GM12878 (cell line): Measurements from ENCODE around the gene AP4B1. TPM values are rescaled to one million over a fixed set of nuclear protein-coding genes. Genes with fewer than 3 reads are reported as not detected.

Experiments
- ATAC-seq: fragments of 200-7000 bp; cut with Tn5 transposase; 3 replicates; pipeline ENCODE4 v1.9.1; 2020; ENCODE audit warnings: mild to moderate bottlenecking, moderate library complexity
- BruUV-seq: library from RNA; stranded (reverse); fragments of 400-500 nt; replicated peaks from 2 replicates; lab custom pipeline; 2021; lab: Mats Ljungman, UMichigan
- CTCF ChIA-PET: fragments of 300-600 bp; sonication (Branson Sonifier 250); formaldehyde crosslinking; extraction: SDS; loops from one replicate; lab custom pipeline; 2021; ENCODE audit warnings: inconsistent platforms; lab: Yijun Ruan, JAX
- POLR2A ChIA-PET: fragments of 350-600 bp; formaldehyde crosslinking; extraction: SDS; loops from one replicate; lab custom pipeline; 2021; ENCODE audit warnings: inconsistent platforms; lab: Charles Lee
- RAD21 ChIA-PET: fragments of 300-600 bp; sonication (Branson Sonifier 250); formaldehyde crosslinking; loops from one replicate; lab custom pipeline; 2023; ENCODE audit warnings: antibody characterized with exemption; ENCODE audit not compliant: unreplicated experiment; lab: Charles Lee
- SMC1A ChIA-PET: fragments of 300-600 bp; sonication (Branson Sonifier 250); formaldehyde crosslinking; loops from one replicate; lab custom pipeline; 2023; ENCODE audit not compliant: unreplicated experiment, uncharacterized antibody; lab: Charles Lee
- DNase-seq: peaks from one replicate; pipeline ENCODE4 v3.0.0-alpha.2; 2011; ENCODE audit warnings: low read depth, low spot score
- FAIRE-seq: peaks from 3 replicates; lab custom pipeline; 2011; peaks lifted over from hg19 to GRCh38; lab: Jason Lieb, UNC
- H2AFZ ChIP-seq: 2 replicates; pipeline ENCODE4 v1.6.0; 2011; ENCODE audit warnings: low read depth, low read length, control low read depth; ENCODE audit not compliant: control insufficient read depth
- H3K27ac ChIP-seq: 2 replicates; pipeline ENCODE4 v1.5.1; 2011; ENCODE audit warnings: control low read depth; ENCODE audit not compliant: control insufficient read depth, insufficient read depth
- H3K27me3 ChIP-seq, 2 experiments: replicated peaks in 1 of 2; 2 replicates each; pipeline versions ENCODE4 v1.6.0 to v1.6.1; 2011; ENCODE audit warnings: low read length in 1 of 2; ENCODE audit not compliant: control insufficient read depth in 2 of 2, insufficient read depth in 2 of 2
- H3K36me3 ChIP-seq, 2 experiments: 2 replicates each; pipeline ENCODE4 v1.5.1; 2011; ENCODE audit warnings: low read length in 1 of 2; ENCODE audit not compliant: control insufficient read depth in 2 of 2, insufficient read depth in 2 of 2
- H3K4me1 ChIP-seq: 2 replicates; pipeline ENCODE4 v1.6.1; 2011; ENCODE audit warnings: mild to moderate bottlenecking, low read length, moderate library complexity, mixed read lengths; ENCODE audit not compliant: control insufficient read depth, insufficient read depth
- H3K4me2 ChIP-seq: 2 replicates; pipeline ENCODE4 v1.6.0; 2011; ENCODE audit warnings: control low read depth; ENCODE audit not compliant: control insufficient read depth, insufficient read depth
- H3K4me3 ChIP-seq: fragments of 200-600 bp; sonication (generic); 2 replicates; pipeline ENCODE4 v1.5.1; 2016
- H3K79me2 ChIP-seq: 2 replicates; pipeline ENCODE4 v1.6.0; 2011; ENCODE audit warnings: low read length; ENCODE audit not compliant: control insufficient read depth, insufficient read depth
- H3K9ac ChIP-seq: 2 replicates; pipeline ENCODE4 v1.8.0; 2011; ENCODE audit warnings: low read length, control low read depth, mixed read lengths; ENCODE audit not compliant: control insufficient read depth, insufficient read depth
- H3K9me3 ChIP-seq: replicated peaks from 3 replicates; pipeline ENCODE4 v1.5.1; 2011; ENCODE audit warnings: mild to moderate bottlenecking, low read length; ENCODE audit not compliant: control insufficient read depth, insufficient read depth
- H4K20me1 ChIP-seq: 2 replicates; pipeline ENCODE4 v1.6.0; 2011; ENCODE audit not compliant: control insufficient read depth, insufficient read depth
- CBX5 ChIP-seq: sonication (generic); IDR thresholded peaks from 2 replicates; pipeline ENCODE4 v1.6.1; 2016; ENCODE audit warnings: low read depth, moderate library complexity, mild to moderate bottlenecking, inconsistent platforms
- EP300 ChIP-seq, 2 experiments: fragments of 150-350 bp in 1 of 2; IDR thresholded peaks; 2 replicates each; pipeline ENCODE4 v1.6.1; 2011 to 2012; ENCODE audit warnings: low read depth in 2 of 2, low read length in 2 of 2, borderline replicate concordance in 1 of 2, improper control_type of control experiment in 1 of 2, inconsistent platforms in 1 of 2; ENCODE audit not compliant: control insufficient read depth in 1 of 2
- NBN ChIP-seq: fragments of 450-650 bp; IDR thresholded peaks from 2 replicates; pipeline ENCODE4 v1.6.1; 2016
- NR2F1 ChIP-seq: fragments of 450-650 bp; conservative IDR thresholded peaks from 2 replicates; pipeline ENCODE4 v1.6.1; 2017; ENCODE audit warnings: mild to moderate bottlenecking
- ZNF384 ChIP-seq: IDR thresholded peaks from 2 replicates; pipeline ENCODE4 v1.6.1; 2012; ENCODE audit warnings: low read depth, mild to moderate bottlenecking, low read length, improper control_type of control experiment, borderline replicate concordance
- WGBS: methylation state at CpG from one replicate; pipeline ENCODE4 v1.1.6; 2016; ENCODE audit warnings: low lambda C conversion rate; ENCODE audit not compliant: insufficient replicate concordance, insufficient coverage; ENCODE audit errors: missing lambda C conversion rate; 5-methylcytosine and 5-hydroxymethylcytosine counted together
- in situ Hi-C: fragments of 300-500 bp; cut with MboI; formaldehyde crosslinking; loops from 9 replicates; pipeline ENCODE4 v1.14.3; 2018; ENCODE audit warnings: mixed read lengths
- intact Hi-C: fragments of 100-400 bp; cut with micrococcal nuclease; formaldehyde crosslinking; loops from one replicate; pipeline ENCODE4 v1.14.2; 2022; ENCODE audit not compliant: unreplicated experiment
- polyA plus RNA-seq, 11 experiments: library from polyadenylated mRNA; depleted of rRNA in 4 of 11; unstranded in 6 of 11; stranded (reverse) in 5 of 11; fragments of >200 nt; fragmentation: Nextera tagmentation in 4 of 11; fragmentation: Illumina TruSeq in 1 of 11; extraction: Ambion mirVana in 4 of 11; extraction: Trizol in 1 of 11; gene quantifications; 1 replicate in 1 of 11; 2 replicates in 10 of 11; pipeline versions ENCODE4 v1.2.1 to v1.2.3, GENCODE V29; 2011 to 2016; ENCODE audit warnings: inconsistent platforms in 2 of 11, missing spikeins in 2 of 11, low read depth in 1 of 11
- total RNA-seq, 4 experiments: library from RNA; depleted of rRNA in 3 of 4; stranded (reverse); fragments of >200 nt in 3 of 4; fragmentation: Illumina TruSeq in 1 of 4; extraction: Trizol in 1 of 4; gene quantifications; 2 replicates each; pipeline versions ENCODE4 v1.2.1 to v1.2.3, GENCODE V29; 2013 to 2021
- TF ChIP-seq, protein P1 (sequence below): fragments of 450-650 bp; conservative IDR thresholded peaks from 2 replicates; pipeline ENCODE4 v1.6.1; 2017; ENCODE audit warnings: mild to moderate bottlenecking, moderate library complexity

The AP4B1 gene
- total and polyA plus RNA-seq, 10 of the 15 experiments (the other 5 are each of a cell fraction or from before 2014, with no cell fraction given) = 27.2 to 61.0 (median 33.0) TPM

GRCh38 chr1:113846391-113847035, 58.1 kb downstream of the AP4B1 start:
- 92% methylated on average over 2 of the region's 2 CpGs for whole genome bisulfite sequencing
- no peak overlapping the region for H3K4me2 ChIP-seq
- no peak overlapping the region for H3K9ac ChIP-seq
- intact Hi-C loops = no loop called here
- no peak for FAIRE-seq
- H2AFZ ChIP-seq = no peak overlapping the region
- peaks cover 0 to 9% of the 10 kb centered on the region in 2 experiments; a peak in 1 of 4 replicates for H3K36me3 ChIP-seq
- peaks cover 4% of the 10 kb centered on the region; the same call in 2 of the 3 replicates for H3K9me3 ChIP-seq
- ChIA-PET RAD21 (no interaction called here), SMC1A (no interaction called here), CTCF (no interaction called here), POLR2A (interaction anchor here (0.7 kb wide), 1 partner anchor 129 kb away, joined by 5 read pairs; no protein-coding TSS in a partner anchor)
- no peak overlapping the region for H3K4me3 ChIP-seq
- H3K79me2 ChIP-seq = no peaks in the 10 kb centered on the region
- H3K27ac ChIP-seq = no peak overlapping the region
- no peaks in the 10 kb centered on the region for H3K27me3 ChIP-seq
- no peaks in the 10 kb centered on the region for H4K20me1 ChIP-seq
- no peaks in the 10 kb centered on the region for H3K4me1 ChIP-seq
- DNase-seq = no peak
- in situ Hi-C loops = no loop called here
- ATAC-seq = no peak
- TSS peak; percentile 50 for BruUV-seq
- 0 out of 2 replicates have a peak, but pooled peaks have one; percentile 31 for TF ChIP-seq NBN
- TF ChIP-seq, protein P1, sequence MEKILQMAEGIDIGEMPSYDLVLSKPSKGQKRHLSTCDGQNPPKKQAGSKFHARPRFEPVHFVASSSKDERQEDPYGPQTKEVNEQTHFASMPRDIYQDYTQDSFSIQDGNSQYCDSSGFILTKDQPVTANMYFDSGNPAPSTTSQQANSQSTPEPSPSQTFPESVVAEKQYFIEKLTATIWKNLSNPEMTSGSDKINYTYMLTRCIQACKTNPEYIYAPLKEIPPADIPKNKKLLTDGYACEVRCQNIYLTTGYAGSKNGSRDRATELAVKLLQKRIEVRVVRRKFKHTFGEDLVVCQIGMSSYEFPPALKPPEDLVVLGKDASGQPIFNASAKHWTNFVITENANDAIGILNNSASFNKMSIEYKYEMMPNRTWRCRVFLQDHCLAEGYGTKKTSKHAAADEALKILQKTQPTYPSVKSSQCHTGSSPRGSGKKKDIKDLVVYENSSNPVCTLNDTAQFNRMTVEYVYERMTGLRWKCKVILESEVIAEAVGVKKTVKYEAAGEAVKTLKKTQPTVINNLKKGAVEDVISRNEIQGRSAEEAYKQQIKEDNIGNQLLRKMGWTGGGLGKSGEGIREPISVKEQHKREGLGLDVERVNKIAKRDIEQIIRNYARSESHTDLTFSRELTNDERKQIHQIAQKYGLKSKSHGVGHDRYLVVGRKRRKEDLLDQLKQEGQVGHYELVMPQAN = no peak
- no peak for TF ChIP-seq EP300 (IDR thresholded peaks at IDR 0.05; ENCODE audit: borderline replicate concordance in 1 of 2, control insufficient read depth in 1 of 2, low read depth in 2 of 2, low read length in 2 of 2)
- no peak for TF ChIP-seq ZNF384
- peak; percentile 77 for TF ChIP-seq NR2F1
- peak; percentile 45; the same call in 1 of the 2 replicates for TF ChIP-seq CBX5

Other genes starting within 250 kb of the AP4B1 start
Only the 7 nearest of the 8 such genes appear.
- 22.1 and 24.6 TPM in 2 replicates for gene PHTF1, start 145.3 kb downstream of the AP4B1 start, total RNA-seq (2014; rRNA removed)
- gene PHTF1, start 145.3 kb downstream of the AP4B1 start, total RNA-seq (2014; rRNA removed; fragmentation: Illumina TruSeq; extraction: Trizol) = 25.5 and 25.6 TPM in 2 replicates
- 20.3 and 26.9 TPM in 2 replicates for gene PHTF1, start 145.3 kb downstream of the AP4B1 start, total RNA-seq (2021)
- gene PHTF1, start 145.3 kb downstream of the AP4B1 start, polyA plus RNA-seq (2011; rRNA removed) = 26.1 and 42.4 TPM in 2 replicates
- gene PHTF1, start 145.3 kb downstream of the AP4B1 start, polyA plus RNA-seq (2014; fragmentation: Illumina TruSeq; extraction: Trizol) = 19.6 and 25.9 TPM in 2 replicates
- gene PHTF1, start 145.3 kb downstream of the AP4B1 start, polyA plus RNA-seq (2014; fragmentation: Nextera tagmentation; extraction: Ambion mirVana) = 10 to 100 TPM in 1 of 2 experiments, 1 to 10 TPM in 1; 7.8 to 12.6 TPM
- gene PHTF1, start 145.3 kb downstream of the AP4B1 start, polyA plus RNA-seq (2014; rRNA removed) = 19.6 and 22.7 TPM in 2 replicates
- gene PHTF1, start 145.3 kb downstream of the AP4B1 start, polyA plus RNA-seq (2016; fragmentation: Nextera tagmentation; extraction: Ambion mirVana) = 10 to 100 TPM; 28.8 to 37.6 TPM
- gene RSBN1, start 92.3 kb downstream of the AP4B1 start, total RNA-seq (2014; rRNA removed) = 8.5 and 10.6 TPM in 2 replicates
- gene RSBN1, start 92.3 kb downstream of the AP4B1 start, total RNA-seq (2014; rRNA removed; fragmentation: Illumina TruSeq; extraction: Trizol) = 12.1 and 12.4 TPM in 2 replicates
- gene RSBN1, start 92.3 kb downstream of the AP4B1 start, total RNA-seq (2021) = 13.1 and 19.0 TPM in 2 replicates
- 26.8 and 39.6 TPM in 2 replicates for gene RSBN1, start 92.3 kb downstream of the AP4B1 start, polyA plus RNA-seq (2011; rRNA removed)
- 10.6 and 11.1 TPM in 2 replicates for gene RSBN1, start 92.3 kb downstream of the AP4B1 start, polyA plus RNA-seq (2014; fragmentation: Illumina TruSeq; extraction: Trizol)
- gene RSBN1, start 92.3 kb downstream of the AP4B1 start, polyA plus RNA-seq (2014; fragmentation: Nextera tagmentation; extraction: Ambion mirVana) = 10 to 100 TPM in 1 of 2 experiments, 1 to 10 TPM in 1; 2.9 to 10.5 TPM
- gene RSBN1, start 92.3 kb downstream of the AP4B1 start, polyA plus RNA-seq (2014; rRNA removed) = 6.5 and 8.4 TPM in 2 replicates
- gene RSBN1, start 92.3 kb downstream of the AP4B1 start, polyA plus RNA-seq (2016; fragmentation: Nextera tagmentation; extraction: Ambion mirVana) = 10 to 100 TPM; 12.5 to 13.3 TPM
- 43.3 and 55.3 TPM in 2 replicates for gene PTPN22, start 33.1 kb downstream of the AP4B1 start, total RNA-seq (2014; rRNA removed)
- 62.1 and 66.0 TPM in 2 replicates for gene PTPN22, start 33.1 kb downstream of the AP4B1 start, total RNA-seq (2014; rRNA removed; fragmentation: Illumina TruSeq; extraction: Trizol)
- gene PTPN22, start 33.1 kb downstream of the AP4B1 start, total RNA-seq (2021) = 39.5 and 46.6 TPM in 2 replicates
- 29.6 and 45.0 TPM in 2 replicates for gene PTPN22, start 33.1 kb downstream of the AP4B1 start, polyA plus RNA-seq (2011; rRNA removed)
- 65.1 and 89.6 TPM in 2 replicates for gene PTPN22, start 33.1 kb downstream of the AP4B1 start, polyA plus RNA-seq (2014; fragmentation: Illumina TruSeq; extraction: Trizol)
- 10 to 100 TPM; 30.3 to 32.3 TPM for gene PTPN22, start 33.1 kb downstream of the AP4B1 start, polyA plus RNA-seq (2014; fragmentation: Nextera tagmentation; extraction: Ambion mirVana)
- gene PTPN22, start 33.1 kb downstream of the AP4B1 start, polyA plus RNA-seq (2014; rRNA removed) = 21.1 and 22.8 TPM in 2 replicates
- 10 to 100 TPM; 47.0 to 49.6 TPM for gene PTPN22, start 33.1 kb downstream of the AP4B1 start, polyA plus RNA-seq (2016; fragmentation: Nextera tagmentation; extraction: Ambion mirVana)
- gene BCL2L15, start 17.2 kb downstream of the AP4B1 start, total RNA-seq (2014; rRNA removed) = 0.76 and 1.2 TPM in 2 replicates
- 0.67 and 1.1 TPM in 2 replicates for gene BCL2L15, start 17.2 kb downstream of the AP4B1 start, total RNA-seq (2014; rRNA removed; fragmentation: Illumina TruSeq; extraction: Trizol)
- 0.43 and 0.87 TPM in 2 replicates for gene BCL2L15, start 17.2 kb downstream of the AP4B1 start, total RNA-seq (2021)
- 1.1 and 1.4 TPM in 2 replicates for gene BCL2L15, start 17.2 kb downstream of the AP4B1 start, polyA plus RNA-seq (2011; rRNA removed)
- 0.51 and 0.62 TPM in 2 replicates for gene BCL2L15, start 17.2 kb downstream of the AP4B1 start, polyA plus RNA-seq (2014; fragmentation: Illumina TruSeq; extraction: Trizol)
- under 1 TPM; 0.42 to 0.56 TPM for gene BCL2L15, start 17.2 kb downstream of the AP4B1 start, polyA plus RNA-seq (2014; fragmentation: Nextera tagmentation; extraction: Ambion mirVana)
- gene BCL2L15, start 17.2 kb downstream of the AP4B1 start, polyA plus RNA-seq (2014; rRNA removed) = 0.61 and 0.74 TPM in 2 replicates
- under 1 TPM; 0.48 to 0.57 TPM for gene BCL2L15, start 17.2 kb downstream of the AP4B1 start, polyA plus RNA-seq (2016; fragmentation: Nextera tagmentation; extraction: Ambion mirVana)
- 13.5 and 13.8 TPM in 2 replicates for gene DCLRE1B, start 527 bp upstream of the AP4B1 start, total RNA-seq (2014; rRNA removed)
- 11.9 and 12.8 TPM in 2 replicates for gene DCLRE1B, start 527 bp upstream of the AP4B1 start, total RNA-seq (2014; rRNA removed; fragmentation: Illumina TruSeq; extraction: Trizol)
- gene DCLRE1B, start 527 bp upstream of the AP4B1 start, total RNA-seq (2021) = 13.6 and 14.3 TPM in 2 replicates
- gene DCLRE1B, start 527 bp upstream of the AP4B1 start, polyA plus RNA-seq (2011; rRNA removed) = 5.5 and 7.4 TPM in 2 replicates
- 13.3 and 15.6 TPM in 2 replicates for gene DCLRE1B, start 527 bp upstream of the AP4B1 start, polyA plus RNA-seq (2014; fragmentation: Illumina TruSeq; extraction: Trizol)
- gene DCLRE1B, start 527 bp upstream of the AP4B1 start, polyA plus RNA-seq (2014; fragmentation: Nextera tagmentation; extraction: Ambion mirVana) = 1 to 10 TPM; 5.4 to 7.4 TPM
- 10.3 and 13.0 TPM in 2 replicates for gene DCLRE1B, start 527 bp upstream of the AP4B1 start, polyA plus RNA-seq (2014; rRNA removed)
- 10 to 100 TPM; 16.5 to 18.3 TPM for gene DCLRE1B, start 527 bp upstream of the AP4B1 start, polyA plus RNA-seq (2016; fragmentation: Nextera tagmentation; extraction: Ambion mirVana)
- 14.3 and 16.1 TPM in 2 replicates for gene HIPK1, start 24.5 kb upstream of the AP4B1 start, total RNA-seq (2014; rRNA removed)
- gene HIPK1, start 24.5 kb upstream of the AP4B1 start, total RNA-seq (2014; rRNA removed; fragmentation: Illumina TruSeq; extraction: Trizol) = 10.4 and 11.6 TPM in 2 replicates
- 26.5 and 28.0 TPM in 2 replicates for gene HIPK1, start 24.5 kb upstream of the AP4B1 start, total RNA-seq (2021)
- gene HIPK1, start 24.5 kb upstream of the AP4B1 start, polyA plus RNA-seq (2011; rRNA removed) = 26.9 and 33.9 TPM in 2 replicates
- gene HIPK1, start 24.5 kb upstream of the AP4B1 start, polyA plus RNA-seq (2014; fragmentation: Illumina TruSeq; extraction: Trizol) = 17.5 and 26.6 TPM in 2 replicates
- gene HIPK1, start 24.5 kb upstream of the AP4B1 start, polyA plus RNA-seq (2014; fragmentation: Nextera tagmentation; extraction: Ambion mirVana) = 1 to 10 TPM; 4.2 to 4.5 TPM
- gene HIPK1, start 24.5 kb upstream of the AP4B1 start, polyA plus RNA-seq (2014; rRNA removed) = 12.5 and 13.4 TPM in 2 replicates
- 1 to 10 TPM; 4.8 to 6.1 TPM for gene HIPK1, start 24.5 kb upstream of the AP4B1 start, polyA plus RNA-seq (2016; fragmentation: Nextera tagmentation; extraction: Ambion mirVana)
- gene OLFML3, start 74.7 kb upstream of the AP4B1 start, total RNA-seq (2014; rRNA removed) = not detected in 2 replicates
- gene OLFML3, start 74.7 kb upstream of the AP4B1 start, total RNA-seq (2014; rRNA removed; fragmentation: Illumina TruSeq; extraction: Trizol) = not detected in 2 replicates
- gene OLFML3, start 74.7 kb upstream of the AP4B1 start, total RNA-seq (2021) = 0.11 TPM in 1 of 2 replicates, not detected in the other
- gene OLFML3, start 74.7 kb upstream of the AP4B1 start, polyA plus RNA-seq (2011; rRNA removed) = not detected in 2 replicates
- gene OLFML3, start 74.7 kb upstream of the AP4B1 start, polyA plus RNA-seq (2014; fragmentation: Illumina TruSeq; extraction: Trizol) = 0.03 TPM in 1 of 2 replicates, not detected in the other
- not detected for gene OLFML3, start 74.7 kb upstream of the AP4B1 start, polyA plus RNA-seq (2014; fragmentation: Nextera tagmentation; extraction: Ambion mirVana)
- gene OLFML3, start 74.7 kb upstream of the AP4B1 start, polyA plus RNA-seq (2014; rRNA removed) = not detected in 2 replicates
- not detected for gene OLFML3, start 74.7 kb upstream of the AP4B1 start, polyA plus RNA-seq (2016; fragmentation: Nextera tagmentation; extraction: Ambion mirVana)